GM12878 (cell line): ENCODE measurements around the gene RCL1. TPM values are rescaled to one million over a fixed set of nuclear protein-coding genes. Genes with fewer than 3 reads are reported as not detected.

Source experiments
- ATAC-seq: fragments of 200-7000 bp; cut with Tn5 transposase; 3 replicates; pipeline ENCODE4 v1.9.1; 2020; ENCODE audit warnings: mild to moderate bottlenecking, moderate library complexity
- BruUV-seq: library from RNA; stranded (reverse); fragments of 400-500 nt; replicated peaks from 2 replicates; lab custom pipeline; 2021; lab: Mats Ljungman, UMichigan
- CTCF ChIA-PET: fragments of 300-600 bp; sonication (Branson Sonifier 250); formaldehyde crosslinking; extraction: SDS; loops from one replicate; lab custom pipeline; 2021; ENCODE audit warnings: inconsistent platforms; lab: Yijun Ruan, JAX
- POLR2A ChIA-PET: fragments of 350-600 bp; formaldehyde crosslinking; extraction: SDS; loops from one replicate; lab custom pipeline; 2021; ENCODE audit warnings: inconsistent platforms; lab: Charles Lee
- RAD21 ChIA-PET: fragments of 300-600 bp; sonication (Branson Sonifier 250); formaldehyde crosslinking; loops from one replicate; lab custom pipeline; 2023; ENCODE audit warnings: antibody characterized with exemption; ENCODE audit not compliant: unreplicated experiment; lab: Charles Lee
- SMC1A ChIA-PET: fragments of 300-600 bp; sonication (Branson Sonifier 250); formaldehyde crosslinking; loops from one replicate; lab custom pipeline; 2023; ENCODE audit not compliant: unreplicated experiment, uncharacterized antibody; lab: Charles Lee
- DNase-seq: peaks from one replicate; pipeline ENCODE4 v3.0.0-alpha.2; 2011; ENCODE audit warnings: low read depth, low spot score
- FAIRE-seq: peaks from 3 replicates; lab custom pipeline; 2011; peaks lifted over from hg19 to GRCh38; lab: Jason Lieb, UNC
- H2AFZ ChIP-seq: 2 replicates; pipeline ENCODE4 v1.6.0; 2011; ENCODE audit warnings: low read depth, low read length, control low read depth; ENCODE audit not compliant: control insufficient read depth
- H3K27ac ChIP-seq: 2 replicates; pipeline ENCODE4 v1.5.1; 2011; ENCODE audit warnings: control low read depth; ENCODE audit not compliant: control insufficient read depth, insufficient read depth
- H3K27me3 ChIP-seq, 2 experiments: replicated peaks in 1 of 2; 2 replicates each; pipeline versions ENCODE4 v1.6.0 to v1.6.1; 2011; ENCODE audit warnings: low read length in 1 of 2; ENCODE audit not compliant: control insufficient read depth in 2 of 2, insufficient read depth in 2 of 2
- H3K36me3 ChIP-seq, 2 experiments: 2 replicates each; pipeline ENCODE4 v1.5.1; 2011; ENCODE audit warnings: low read length in 1 of 2; ENCODE audit not compliant: control insufficient read depth in 2 of 2, insufficient read depth in 2 of 2
- H3K4me1 ChIP-seq: 2 replicates; pipeline ENCODE4 v1.6.1; 2011; ENCODE audit warnings: mild to moderate bottlenecking, low read length, moderate library complexity, mixed read lengths; ENCODE audit not compliant: control insufficient read depth, insufficient read depth
- H3K4me2 ChIP-seq: 2 replicates; pipeline ENCODE4 v1.6.0; 2011; ENCODE audit warnings: control low read depth; ENCODE audit not compliant: control insufficient read depth, insufficient read depth
- H3K4me3 ChIP-seq: fragments of 200-600 bp; sonication (generic); 2 replicates; pipeline ENCODE4 v1.5.1; 2016
- H3K79me2 ChIP-seq: 2 replicates; pipeline ENCODE4 v1.6.0; 2011; ENCODE audit warnings: low read length; ENCODE audit not compliant: control insufficient read depth, insufficient read depth
- H3K9ac ChIP-seq: 2 replicates; pipeline ENCODE4 v1.8.0; 2011; ENCODE audit warnings: low read length, control low read depth, mixed read lengths; ENCODE audit not compliant: control insufficient read depth, insufficient read depth
- H3K9me3 ChIP-seq: replicated peaks from 3 replicates; pipeline ENCODE4 v1.5.1; 2011; ENCODE audit warnings: mild to moderate bottlenecking, low read length; ENCODE audit not compliant: control insufficient read depth, insufficient read depth
- H4K20me1 ChIP-seq: 2 replicates; pipeline ENCODE4 v1.6.0; 2011; ENCODE audit not compliant: control insufficient read depth, insufficient read depth
- ATF7 ChIP-seq: fragments of 450-650 bp; IDR thresholded peaks from 2 replicates; pipeline ENCODE4 v1.6.1; 2016; ENCODE audit warnings: low read depth, mild to moderate bottlenecking
- BACH1 ChIP-seq: fragments of 450-650 bp; IDR thresholded peaks from 2 replicates; pipeline ENCODE4 v1.6.1; 2017; ENCODE audit warnings: mild to moderate bottlenecking, borderline replicate concordance
- BMI1 ChIP-seq: fragments of 450-650 bp; IDR thresholded peaks from 2 replicates; pipeline ENCODE4 v1.6.1; 2016; ENCODE audit warnings: mild to moderate bottlenecking, moderate library complexity, borderline replicate concordance
- CEBPZ ChIP-seq: fragments of 150-350 bp; IDR thresholded peaks from 2 replicates; pipeline ENCODE4 v1.6.1; 2016; ENCODE audit warnings: low read depth, low read length
- CREM ChIP-seq: IDR thresholded peaks from 2 replicates; pipeline ENCODE4 v1.6.1; 2014; ENCODE audit warnings: antibody characterized with exemption, low read depth
- DPF2 ChIP-seq: fragments of 450-650 bp; IDR thresholded peaks from 2 replicates; pipeline ENCODE4 v1.6.1; 2017; ENCODE audit warnings: mild to moderate bottlenecking
- EED ChIP-seq: sonication (generic); IDR thresholded peaks from 2 replicates; pipeline ENCODE4 v1.6.1; 2016; ENCODE audit warnings: antibody characterized with exemption, low read depth
- EGR1 ChIP-seq, 2 experiments: IDR thresholded peaks; 1 replicate in 1 of 2; 2 replicates in 1 of 2; pipeline ENCODE4 v1.6.1; 2011 to 2012; ENCODE audit warnings: low read depth in 2 of 2, low read length in 2 of 2, borderline replicate concordance in 1 of 2, mild to moderate bottlenecking in 1 of 2, moderate library complexity in 1 of 2
- GABPA ChIP-seq: IDR thresholded peaks from 2 replicates; pipeline ENCODE4 v1.6.1; 2014; ENCODE audit warnings: antibody characterized with exemption, low read depth, mild to moderate bottlenecking, inconsistent platforms
- GATAD2B ChIP-seq: fragments of 450-650 bp; conservative IDR thresholded peaks from 2 replicates; pipeline ENCODE4 v1.6.1; 2017; ENCODE audit warnings: low read depth, mild to moderate bottlenecking, moderate library complexity
- HCFC1 ChIP-seq: fragments of 150-350 bp; IDR thresholded peaks from 2 replicates; pipeline ENCODE4 v1.6.1; 2014; ENCODE audit warnings: low read length
- HDAC2 ChIP-seq: fragments of 200-600 bp; sonication (generic); IDR thresholded peaks from 2 replicates; pipeline ENCODE4 v1.6.1; 2017
- RB1 ChIP-seq: fragments of 450-650 bp; formaldehyde crosslinking; IDR thresholded peaks from 2 replicates; pipeline ENCODE4 v1.6.1; 2017; ENCODE audit warnings: mild to moderate bottlenecking, borderline replicate concordance
- REST ChIP-seq: IDR thresholded peaks from 2 replicates; pipeline ENCODE4 v1.6.1; 2012; ENCODE audit warnings: mild to moderate bottlenecking, low read depth, low read length
- SMAD5 ChIP-seq: IDR thresholded peaks from 2 replicates; pipeline ENCODE4 v1.6.1; 2016; ENCODE audit warnings: antibody characterized with exemption, low read depth
- STAT1 ChIP-seq: fragments of 450-650 bp; conservative IDR thresholded peaks from 2 replicates; pipeline ENCODE4 v1.6.1; 2014; ENCODE audit warnings: antibody characterized with exemption, mild to moderate bottlenecking
- TBL1XR1 ChIP-seq: IDR thresholded peaks from 2 replicates; pipeline ENCODE4 v1.6.1; 2012; ENCODE audit warnings: low read depth, low read length, improper control_type of control experiment
- ZNF207 ChIP-seq: fragments of 450-650 bp; IDR thresholded peaks from 2 replicates; pipeline ENCODE4 v1.6.1; 2014; ENCODE audit warnings: antibody characterized with exemption, mild to moderate bottlenecking, borderline replicate concordance
- ZZZ3 ChIP-seq: IDR thresholded peaks from 2 replicates; pipeline ENCODE4 v1.6.1; 2011; ENCODE audit warnings: low read depth; ENCODE audit not compliant: control insufficient read depth, insufficient read length
- WGBS: methylation state at CpG from one replicate; pipeline ENCODE4 v1.1.6; 2016; ENCODE audit warnings: low lambda C conversion rate; ENCODE audit not compliant: insufficient replicate concordance, insufficient coverage; ENCODE audit errors: missing lambda C conversion rate; 5-methylcytosine and 5-hydroxymethylcytosine counted together
- in situ Hi-C: fragments of 300-500 bp; cut with MboI; formaldehyde crosslinking; loops from 9 replicates; pipeline ENCODE4 v1.14.3; 2018; ENCODE audit warnings: mixed read lengths
- intact Hi-C: fragments of 100-400 bp; cut with micrococcal nuclease; formaldehyde crosslinking; loops from one replicate; pipeline ENCODE4 v1.14.2; 2022; ENCODE audit not compliant: unreplicated experiment
- polyA plus RNA-seq, 11 experiments: library from polyadenylated mRNA; depleted of rRNA in 4 of 11; unstranded in 6 of 11; stranded (reverse) in 5 of 11; fragments of >200 nt; fragmentation: Nextera tagmentation in 4 of 11; fragmentation: Illumina TruSeq in 1 of 11; extraction: Ambion mirVana in 4 of 11; extraction: Trizol in 1 of 11; gene quantifications; 1 replicate in 1 of 11; 2 replicates in 10 of 11; pipeline versions ENCODE4 v1.2.1 to v1.2.3, GENCODE V29; 2011 to 2016; ENCODE audit warnings: inconsistent platforms in 2 of 11, missing spikeins in 2 of 11, low read depth in 1 of 11
- total RNA-seq, 4 experiments: library from RNA; depleted of rRNA in 3 of 4; stranded (reverse); fragments of >200 nt in 3 of 4; fragmentation: Illumina TruSeq in 1 of 4; extraction: Trizol in 1 of 4; gene quantifications; 2 replicates each; pipeline versions ENCODE4 v1.2.1 to v1.2.3, GENCODE V29; 2013 to 2021

The RCL1 gene
- total and polyA plus RNA-seq, 10 of the 15 experiments (the other 5 are each of a cell fraction or from before 2014, with no cell fraction given): 21.1 to 46.8 (median 30.5) TPM

GRCh38 chr9:4827224-4827623 lies 34.5 kb downstream of the RCL1 start:
- 100% methylated on average over 2 of the region's 2 CpGs for WGBS
- intact Hi-C loops (no loop called here), in situ Hi-C loops (no loop called here)
- ChIA-PET RAD21 (no interaction called here), SMC1A (interaction anchor here (0.7 to 3.9 kb wide), 4 partner anchors 12 to 43 kb away, joined by 3 to 18 read pairs (median 8); partner anchors contain the start of gene RCL1), CTCF (interaction anchor here (1.1 to 2.4 kb wide), 2 partner anchors 10 to 11 kb away, joined by 3 to 16 read pairs; no protein-coding TSS in a partner anchor), POLR2A (interaction anchor here (0.6 to 1.2 kb wide), 4 partner anchors 13 to 456 kb away, joined by 3 to 14 read pairs (median 3); no protein-coding TSS in a partner anchor)
- no peak overlapping the region for H3K27ac ChIP-seq
- no peak overlapping the region for H2AFZ ChIP-seq
- peaks cover 33% of the 10 kb centered on the region for H3K79me2 ChIP-seq
- H3K36me3 ChIP-seq: peaks cover 7 to 25% of the 10 kb centered on the region in 2 experiments
- no peak overlapping the region for H3K4me2 ChIP-seq
- no peak for FAIRE-seq
- no peak overlapping the region for H3K9ac ChIP-seq
- H4K20me1 ChIP-seq: no peaks in the 10 kb centered on the region; the same call in 1 of the 2 replicates
- H3K27me3 ChIP-seq: no peaks in the 10 kb centered on the region
- H3K4me1 ChIP-seq: peaks cover 2% of the 10 kb centered on the region
- H3K9me3 ChIP-seq: no peaks in the 10 kb centered on the region
- ATAC-seq: no peak
- H3K4me3 ChIP-seq: no peak overlapping the region
- no peak for DNase-seq
- TF ChIP-seq BMI1 (no peak), EED (no peak), DPF2 (no peak), ATF7 (no peak), HDAC2 (no peak), BACH1 (no peak), HCFC1 (no peak), RB1 (no peak), REST (no peak), ZZZ3 (no peak), GATAD2B (no peak), SMAD5 (no peak), TBL1XR1 (no peak), STAT1 (no peak), GABPA (no peak), CEBPZ (no peak), ZNF207 (no peak), CREM (no peak), EGR1 (IDR thresholded peaks at IDR 0.05; ENCODE audit: borderline replicate concordance in 1 of 2, low read depth in 2 of 2, low read length in 2 of 2) (no peak)
- TSS peak; percentile 11 for BruUV-seq
